Natural killer cell (primary cell): ENCODE data around the gene IRGQ. TPM values are rescaled to one million over a fixed set of nuclear protein-coding genes. Genes with fewer than 3 reads are reported as not detected.

Source experiments
- ATAC-seq, 3 donors: fragments of 150-1000 bp in 2 of 3; fragments of 200-7000 bp in 1 of 3; cut with Tn5 transposase; 1 replicate in 1 of 3; 2 replicates in 2 of 3; pipeline ENCODE4 v1.10.0; 2021; ENCODE audit warnings: mild to moderate bottlenecking in 2 of 3, moderate library complexity in 2 of 3
- DNase-seq, 2 donors: peaks; one replicate each; pipeline versions ENCODE4 v3.0.0 to v3.0.0-alpha.2; 2013 to 2021; ENCODE audit warnings: mixed read lengths in 1 of 2
- H3K27ac ChIP-seq: one replicate; pipeline ENCODE4 v1.5.1; 2013; ENCODE audit warnings: mild to moderate bottlenecking, low read length
- H3K27me3 ChIP-seq: one replicate; pipeline ENCODE4 v1.6.1; 2013; ENCODE audit warnings: low read length; ENCODE audit not compliant: control insufficient read depth, insufficient read depth
- H3K36me3 ChIP-seq: one replicate; pipeline ENCODE4 v1.6.1; 2013; ENCODE audit warnings: low read length; ENCODE audit not compliant: control insufficient read depth, insufficient read depth
- H3K4me1 ChIP-seq: one replicate; pipeline ENCODE4 v1.6.1; 2013; ENCODE audit warnings: low read length; ENCODE audit not compliant: control insufficient read depth, insufficient read depth
- H3K4me3 ChIP-seq: one replicate; pipeline ENCODE4 v1.5.1; 2013; ENCODE audit warnings: low read length
- H3K9me3 ChIP-seq: one replicate; pipeline ENCODE4 v1.6.1; 2013; ENCODE audit warnings: low read length; ENCODE audit not compliant: control insufficient read depth, insufficient read depth
- H3K27ac Mint-ChIP-seq, 2 donors: one replicate each; pipeline ENCODE4 v1.8.0; 2022; ENCODE audit warnings: mild to moderate bottlenecking in 2 of 2, mixed read lengths in 2 of 2, moderate library complexity in 1 of 2
- H3K27me3 Mint-ChIP-seq, 2 donors: one replicate each; pipeline ENCODE4 v1.8.0; 2022; ENCODE audit warnings: low read depth in 2 of 2, mixed read lengths in 2 of 2
- H3K36me3 Mint-ChIP-seq: one replicate; pipeline ENCODE4 v1.8.0; 2022; ENCODE audit warnings: mixed read lengths
- H3K4me1 Mint-ChIP-seq, 2 donors: one replicate each; pipeline ENCODE4 v1.8.0; 2022; ENCODE audit warnings: mixed read lengths in 2 of 2
- H3K4me3 Mint-ChIP-seq: one replicate; pipeline ENCODE4 v1.8.0; 2022; ENCODE audit warnings: mild to moderate bottlenecking, moderate library complexity, mixed read lengths
- H3K9me3 Mint-ChIP-seq, 2 donors: one replicate each; pipeline ENCODE4 v1.8.0; 2022; ENCODE audit warnings: mixed read lengths in 2 of 2
- WGBS: methylation state at CpG from one replicate; pipeline ENCODE4 v1.1.7; 2013; ENCODE audit warnings: missing lambda C conversion rate; ENCODE audit not compliant: insufficient coverage; 5-methylcytosine and 5-hydroxymethylcytosine counted together
- intact Hi-C: fragments of 100-400 bp; cut with micrococcal nuclease; formaldehyde crosslinking; loops from one replicate; pipeline ENCODE4 v1.14.2; 2022
- total RNA-seq, 4 donors: library from RNA; stranded (reverse); fragments of 120-200 nt in 1 of 4; gene quantifications; one replicate each; pipeline versions ENCODE4 v1.2.3 to v1.2.4, GENCODE V29; 2013 to 2022
- TF ChIP-seq, protein P1 (sequence below): fragments of 200-600 bp; IDR thresholded peaks from one replicate; pipeline ENCODE4 v1.8.0; 2022; ENCODE audit warnings: antibody characterized with exemption

The IRGQ gene
- total RNA-seq, 3 donors from 2014 or later (not counting 1 experiment from before 2014, with no cell fraction given) = 28.5 to 43.7 (median 32.2) TPM

DNA sequence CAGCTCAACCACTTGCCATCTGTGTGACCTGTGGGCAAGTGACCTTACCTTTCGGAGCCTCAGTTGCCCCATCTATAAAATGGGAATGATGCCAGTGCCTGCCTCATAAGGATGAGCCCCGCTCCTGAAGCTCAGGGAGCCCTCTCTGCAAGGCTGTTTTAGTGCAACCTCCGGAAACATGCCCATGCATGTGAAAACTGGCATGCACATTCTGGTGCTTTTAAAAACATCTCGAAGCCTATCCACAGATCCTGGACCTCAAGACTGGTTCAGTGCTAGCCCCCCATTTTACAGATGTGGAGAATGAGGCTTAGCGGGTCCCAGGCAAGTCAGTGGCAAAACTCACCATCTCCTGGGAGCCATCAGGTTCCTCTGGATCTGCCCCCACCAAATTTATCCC, 38.1 kb upstream of the IRGQ start:
- Histone ChIP-seq H3K27me3 (peaks cover 11% of the 10 kb centered on the region), H3K27ac (no peak overlapping the region), H3K4me1 (peaks cover 4% of the 10 kb centered on the region), H3K9me3 (no peaks in the 10 kb centered on the region), H3K4me3 (no peak overlapping the region), H3K36me3 (no peaks in the 10 kb centered on the region)
- no peak for ATAC-seq
- H3K4me1 Mint-ChIP-seq = peaks cover 6 to 7% of the 10 kb centered on the region in 2 donors
- H3K27me3 Mint-ChIP-seq = peaks cover 27 to 31% of the 10 kb centered on the region in 2 donors
- no peaks in the 10 kb centered on the region for H3K9me3 Mint-ChIP-seq
- TF ChIP-seq, protein P1, sequence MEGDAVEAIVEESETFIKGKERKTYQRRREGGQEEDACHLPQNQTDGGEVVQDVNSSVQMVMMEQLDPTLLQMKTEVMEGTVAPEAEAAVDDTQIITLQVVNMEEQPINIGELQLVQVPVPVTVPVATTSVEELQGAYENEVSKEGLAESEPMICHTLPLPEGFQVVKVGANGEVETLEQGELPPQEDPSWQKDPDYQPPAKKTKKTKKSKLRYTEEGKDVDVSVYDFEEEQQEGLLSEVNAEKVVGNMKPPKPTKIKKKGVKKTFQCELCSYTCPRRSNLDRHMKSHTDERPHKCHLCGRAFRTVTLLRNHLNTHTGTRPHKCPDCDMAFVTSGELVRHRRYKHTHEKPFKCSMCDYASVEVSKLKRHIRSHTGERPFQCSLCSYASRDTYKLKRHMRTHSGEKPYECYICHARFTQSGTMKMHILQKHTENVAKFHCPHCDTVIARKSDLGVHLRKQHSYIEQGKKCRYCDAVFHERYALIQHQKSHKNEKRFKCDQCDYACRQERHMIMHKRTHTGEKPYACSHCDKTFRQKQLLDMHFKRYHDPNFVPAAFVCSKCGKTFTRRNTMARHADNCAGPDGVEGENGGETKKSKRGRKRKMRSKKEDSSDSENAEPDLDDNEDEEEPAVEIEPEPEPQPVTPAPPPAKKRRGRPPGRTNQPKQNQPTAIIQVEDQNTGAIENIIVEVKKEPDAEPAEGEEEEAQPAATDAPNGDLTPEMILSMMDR = no peak
- H3K36me3 Mint-ChIP-seq = no peaks in the 10 kb centered on the region
- WGBS = 89% methylated on average over 5 of the region's 5 CpGs
- H3K4me3 Mint-ChIP-seq = no peak overlapping the region
- DNase-seq = no peak
- no peak overlapping the region for H3K27ac Mint-ChIP-seq
- intact Hi-C loops = no loop called here

GRCh38 chr19:43633520-43633919, 37.6 kb upstream of the IRGQ start:
- ATAC-seq (no peak), DNase-seq (no peak)
- H3K4me1 ChIP-seq = no peaks in the 10 kb centered on the region
- H3K9me3 ChIP-seq = no peaks in the 10 kb centered on the region
- Mint-ChIP-seq H3K4me1 (peaks cover under 1 to 2% of the 10 kb centered on the region in 2 donors), H3K9me3 (no peaks in the 10 kb centered on the region), H3K27ac (no peak overlapping the region), H3K27me3 (peaks cover 22 to 26% of the 10 kb centered on the region in 2 donors), H3K4me3 (no peak overlapping the region), H3K36me3 (no peaks in the 10 kb centered on the region)
- 86% methylated on average over 2 of the region's 4 CpGs for WGBS
- H3K27me3 ChIP-seq = peaks cover 5% of the 10 kb centered on the region
- H3K27ac ChIP-seq = no peak overlapping the region
- H3K4me3 ChIP-seq = no peak overlapping the region
- TF ChIP-seq, protein P1 = no peak
- H3K36me3 ChIP-seq = no peaks in the 10 kb centered on the region
- intact Hi-C loops = no loop called here

GRCh38 chr19:43631491-43631890, 35.6 kb upstream of the IRGQ start:
- 83% methylated on average over 5 of the region's 5 CpGs for WGBS
- Histone ChIP-seq H3K27ac (no peak overlapping the region), H3K9me3 (no peaks in the 10 kb centered on the region), H3K27me3 (no peaks in the 10 kb centered on the region), H3K4me1 (no peaks in the 10 kb centered on the region), H3K4me3 (no peak overlapping the region), H3K36me3 (no peaks in the 10 kb centered on the region)
- peaks cover 9 to 22% of the 10 kb centered on the region in 2 donors for H3K27me3 Mint-ChIP-seq
- no peaks in the 10 kb centered on the region for H3K9me3 Mint-ChIP-seq
- intact Hi-C loops = no loop called here
- H3K36me3 Mint-ChIP-seq = no peaks in the 10 kb centered on the region
- no peak overlapping the region for H3K4me3 Mint-ChIP-seq
- TF ChIP-seq, protein P1 = no peak
- ATAC-seq (no peak), DNase-seq (no peak)
- H3K27ac Mint-ChIP-seq = no peak overlapping the region
- H3K4me1 Mint-ChIP-seq = peaks cover 0 to 9% of the 10 kb centered on the region in 2 donors

GRCh38 chr19:43628646-43629326, 32.9 kb upstream of the IRGQ start:
- intact Hi-C loops = no loop called here
- no peak overlapping the region for H3K27ac Mint-ChIP-seq
- peaks cover 8 to 25% of the 10 kb centered on the region in 2 donors for H3K27me3 Mint-ChIP-seq

More at GRCh38 chr19:43628646-43629326, 32.9 kb upstream of the IRGQ start:
- Histone ChIP-seq H3K36me3 (no peaks in the 10 kb centered on the region), H3K9me3 (no peaks in the 10 kb centered on the region), H3K4me3 (no peak overlapping the region), H3K4me1 (peaks cover 11% of the 10 kb centered on the region), H3K27ac (no peak overlapping the region), H3K27me3 (peaks cover 4% of the 10 kb centered on the region)
- TF ChIP-seq, protein P1 = no peak
- Mint-ChIP-seq H3K9me3 (no peaks in the 10 kb centered on the region), H3K36me3 (no peaks in the 10 kb centered on the region), H3K4me3 (no peak overlapping the region), H3K4me1 (peaks cover 0 to 31% of the 10 kb centered on the region in 2 donors)
- no peak for ATAC-seq
- 94% methylated on average over 3 of the region's 3 CpGs for WGBS
- DNase-seq = no peak
